SK-N-MC (cell line): ENCODE results near the gene TCAP.

ENCODE experiments used
- EZH2 ChIP-seq: fragments of 200-600 bp; sonication (generic); IDR thresholded peaks from one replicate; pipeline ENCODE4 v1.6.1; 2017; ENCODE audit warnings: antibody characterized with exemption
- FOXP2 ChIP-seq: optimal IDR thresholded peaks from 2 replicates; pipeline ENCODE3; 2011; ENCODE audit warnings: mild to moderate bottlenecking, moderate library complexity; ENCODE audit not compliant: insufficient read depth; ENCODE audit errors: extremely low read length, control extremely low read depth
- POLR2AphosphoS5 ChIP-seq: IDR thresholded peaks from 2 replicates; pipeline ENCODE4 v1.6.1; 2012; ENCODE audit warnings: mild to moderate bottlenecking, low read depth, low read length, borderline replicate concordance

DNA sequence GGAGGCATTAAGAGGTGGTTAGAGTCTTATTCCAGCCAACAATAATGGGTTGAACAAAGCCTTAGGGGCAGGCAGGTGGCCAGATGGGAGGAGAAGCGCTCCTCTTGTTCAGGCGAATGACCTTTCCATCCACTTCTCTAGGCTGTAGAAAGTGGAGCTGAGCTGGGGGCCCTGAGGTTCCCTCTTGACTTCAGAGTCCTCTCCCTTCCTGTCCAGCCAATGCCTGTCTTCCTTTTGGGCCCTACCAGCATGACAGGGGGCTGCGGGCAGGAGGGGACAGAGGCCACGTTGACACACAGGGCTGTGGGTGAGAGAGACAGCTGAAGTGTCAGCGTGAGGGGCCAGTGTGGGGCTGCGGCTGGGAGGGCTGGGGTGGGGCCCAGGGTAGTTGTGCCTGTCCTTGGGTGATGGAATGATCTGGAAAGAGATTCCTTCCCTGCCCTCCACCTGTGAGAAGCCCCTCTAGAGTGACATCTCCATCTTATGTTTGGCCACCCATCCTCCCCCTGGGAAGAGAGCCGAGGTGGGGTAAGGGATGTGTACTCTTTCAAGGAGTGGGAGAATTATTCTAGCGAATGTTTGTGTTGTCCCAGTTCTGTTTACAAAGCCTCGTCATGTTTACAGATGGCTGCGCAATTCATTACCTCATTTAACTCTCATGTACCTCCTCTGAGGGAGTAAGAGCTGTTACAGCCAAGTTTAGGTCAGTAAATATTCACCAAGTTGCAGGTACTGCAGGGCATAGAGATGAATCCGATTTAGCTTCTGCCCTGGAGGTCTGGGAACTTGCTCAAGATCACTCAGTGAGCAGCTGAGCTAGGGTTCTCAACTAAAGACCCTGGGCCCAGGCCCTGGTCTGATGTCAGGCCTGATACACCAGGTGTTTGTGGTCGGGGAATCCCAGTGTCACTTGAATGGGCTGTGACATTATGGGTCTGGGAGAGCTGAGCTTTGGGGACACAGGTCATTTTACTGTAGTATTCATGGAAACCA, 38.0 kb downstream of the TCAP start:
- no peak for TF ChIP-seq POLR2AphosphoS5
- TF ChIP-seq EZH2: no peak
- TF ChIP-seq FOXP2: no peak
